PC-9 (cell line): ENCODE results near the gene PRPS1L1. TPM values are rescaled to one million over a fixed set of nuclear protein-coding genes. Genes with fewer than 3 reads are reported as not detected.

Experiments
- BruUV-seq: library from RNA; stranded (reverse); fragments of 400-500 nt; replicated peaks from 2 replicates; lab custom pipeline; 2021; lab: Mats Ljungman, UMichigan
- CTCF ChIA-PET: fragments of 300-600 bp; sonication (Branson Sonifier 250); formaldehyde crosslinking; loops from one replicate; lab custom pipeline; 2022; ENCODE audit warnings: antibody characterized with exemption; lab: Charles Lee
- POLR2A ChIA-PET: fragments of 300-600 bp; sonication (Branson Sonifier 250); formaldehyde crosslinking; loops from one replicate; lab custom pipeline; 2022; ENCODE audit warnings: antibody characterized with exemption; ENCODE audit not compliant: unreplicated experiment; lab: Charles Lee
- DNase-seq, 2 experiments: peaks; one replicate each; pipeline versions ENCODE4 v3.0.0 to v3.0.0-alpha.2; 2015 to 2022; ENCODE audit warnings: mixed read lengths in 1 of 2
- H2AFZ ChIP-seq: fragments of 200-600 bp; sonication (generic); 2 replicates; pipeline ENCODE4 v1.8.1; 2017; ENCODE audit warnings: antibody characterized with exemption
- H3F3A ChIP-seq: fragments of 200-600 bp; sonication (generic); 2 replicates; pipeline ENCODE4 v1.8.1; 2017; ENCODE audit warnings: antibody characterized with exemption, mild to moderate bottlenecking, low read depth; ENCODE audit not compliant: insufficient read depth
- H3K27ac ChIP-seq: fragments of 200-600 bp; sonication (generic); 2 replicates; pipeline ENCODE4 v1.6.1; 2016; ENCODE audit warnings: mixed run types
- H3K27me3 ChIP-seq: fragments of 200-600 bp; sonication (generic); 2 replicates; pipeline ENCODE4 v1.6.1; 2016; ENCODE audit warnings: low read depth, mixed run types; ENCODE audit not compliant: insufficient read depth
- H3K36me3 ChIP-seq: fragments of 200-600 bp; sonication (generic); 2 replicates; pipeline ENCODE4 v1.6.1; 2016; ENCODE audit warnings: low read depth, mixed run types
- H3K4me1 ChIP-seq: fragments of 200-600 bp; sonication (generic); replicated peaks from 2 replicates; pipeline ENCODE4 v1.6.1; 2016; ENCODE audit warnings: mixed run types; ENCODE audit not compliant: insufficient read depth
- H3K4me2 ChIP-seq: fragments of 200-600 bp; sonication (generic); 2 replicates; pipeline ENCODE4 v1.6.1; 2017; ENCODE audit warnings: mixed run types
- H3K4me3 ChIP-seq: fragments of 200-600 bp; sonication (generic); 2 replicates; pipeline ENCODE4 v1.6.1; 2016; ENCODE audit warnings: mixed run types
- H3K79me2 ChIP-seq: fragments of 200-600 bp; sonication (generic); 2 replicates; pipeline ENCODE4 v1.6.1; 2017; ENCODE audit warnings: low read depth, mixed run types
- H3K9me2 ChIP-seq: fragments of 200-600 bp; sonication (generic); 2 replicates; pipeline ENCODE4 v1.8.1; 2017; ENCODE audit warnings: mild to moderate bottlenecking; ENCODE audit not compliant: insufficient read depth
- H3K9me3 ChIP-seq: fragments of 200-600 bp; sonication (generic); 2 replicates; pipeline ENCODE4 v1.8.1; 2016; ENCODE audit warnings: low read depth; ENCODE audit not compliant: insufficient read depth
- H4K20me1 ChIP-seq: fragments of 200-600 bp; sonication (generic); 2 replicates; pipeline ENCODE4 v1.8.1; 2017; ENCODE audit not compliant: insufficient read depth
- EZH2 ChIP-seq: fragments of 200-600 bp; sonication (generic); IDR thresholded peaks from 2 replicates; pipeline ENCODE4 v1.8.0; 2017; ENCODE audit warnings: antibody characterized with exemption, low read depth
- intact Hi-C: fragments of 100-400 bp; cut with micrococcal nuclease; formaldehyde crosslinking; loops from one replicate; pipeline ENCODE4 v1.10.0; 2022; ENCODE audit not compliant: unreplicated experiment
- total RNA-seq: library from RNA; stranded (reverse); gene quantifications from 2 replicates; pipeline ENCODE4 v1.2.3, GENCODE V29; 2021
- TF ChIP-seq, protein P1 (sequence below): fragments of 200-600 bp; sonication (generic); conservative IDR thresholded peaks from 2 replicates; pipeline ENCODE4 v1.6.1; 2017; ENCODE audit warnings: mixed run types, antibody characterized with exemption, mild to moderate bottlenecking, moderate library complexity

Gene PRPS1L1
- total RNA-seq, 1 experiment from 2014 or later = not detected

DNA sequence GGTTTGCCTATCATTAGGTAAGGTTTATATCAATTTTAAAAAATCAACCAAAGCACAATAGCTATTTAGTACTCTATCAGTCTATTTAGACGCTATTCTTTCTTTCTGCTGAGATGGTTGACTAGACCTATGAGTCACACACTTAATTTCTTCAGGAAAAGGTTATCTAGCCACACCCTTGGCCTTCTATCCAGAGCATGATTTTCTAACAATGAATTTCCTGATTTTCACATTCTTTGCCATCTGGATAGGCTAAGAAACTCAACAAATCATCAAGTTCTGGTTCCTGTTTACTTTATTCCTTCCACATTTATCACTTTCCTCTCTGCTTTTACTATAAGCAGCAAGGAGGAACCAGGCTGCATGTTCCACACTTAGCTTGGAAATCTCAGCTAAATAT, 8.1 kb downstream of the PRPS1L1 start:
- no peak for TF ChIP-seq EZH2
- Histone ChIP-seq H2AFZ (peak overlapping the region; percentile 3; the same call in 1 of the 2 replicates), H3K9me2 (no peaks in the 10 kb centered on the region), H3K4me3 (no peak overlapping the region; the same call in 1 of the 2 replicates), H3K36me3 (no peaks in the 10 kb centered on the region), H3K4me1 (peaks cover 20% of the 10 kb centered on the region), H3K9me3 (peaks cover 29% of the 10 kb centered on the region), H4K20me1 (no peaks in the 10 kb centered on the region), H3F3A (peaks cover 14% of the 10 kb centered on the region), H3K79me2 (no peaks in the 10 kb centered on the region), H3K27ac (peak overlapping the region; percentile 64), H3K4me2 (peak overlapping the region; percentile 52), H3K27me3 (no peaks in the 10 kb centered on the region)
- peak in 1 of 2 experiments; percentile 76 for DNase-seq
- POLR2A ChIA-PET = interaction anchor here (0.5 to 0.7 kb wide), 2 partner anchors 50 to 191 kb away, joined by 3 to 5 read pairs; no protein-coding TSS in a partner anchor
- intact Hi-C loops = no loop called here
- no TSS peak for BruUV-seq
- CTCF ChIA-PET = no interaction called here

DNA sequence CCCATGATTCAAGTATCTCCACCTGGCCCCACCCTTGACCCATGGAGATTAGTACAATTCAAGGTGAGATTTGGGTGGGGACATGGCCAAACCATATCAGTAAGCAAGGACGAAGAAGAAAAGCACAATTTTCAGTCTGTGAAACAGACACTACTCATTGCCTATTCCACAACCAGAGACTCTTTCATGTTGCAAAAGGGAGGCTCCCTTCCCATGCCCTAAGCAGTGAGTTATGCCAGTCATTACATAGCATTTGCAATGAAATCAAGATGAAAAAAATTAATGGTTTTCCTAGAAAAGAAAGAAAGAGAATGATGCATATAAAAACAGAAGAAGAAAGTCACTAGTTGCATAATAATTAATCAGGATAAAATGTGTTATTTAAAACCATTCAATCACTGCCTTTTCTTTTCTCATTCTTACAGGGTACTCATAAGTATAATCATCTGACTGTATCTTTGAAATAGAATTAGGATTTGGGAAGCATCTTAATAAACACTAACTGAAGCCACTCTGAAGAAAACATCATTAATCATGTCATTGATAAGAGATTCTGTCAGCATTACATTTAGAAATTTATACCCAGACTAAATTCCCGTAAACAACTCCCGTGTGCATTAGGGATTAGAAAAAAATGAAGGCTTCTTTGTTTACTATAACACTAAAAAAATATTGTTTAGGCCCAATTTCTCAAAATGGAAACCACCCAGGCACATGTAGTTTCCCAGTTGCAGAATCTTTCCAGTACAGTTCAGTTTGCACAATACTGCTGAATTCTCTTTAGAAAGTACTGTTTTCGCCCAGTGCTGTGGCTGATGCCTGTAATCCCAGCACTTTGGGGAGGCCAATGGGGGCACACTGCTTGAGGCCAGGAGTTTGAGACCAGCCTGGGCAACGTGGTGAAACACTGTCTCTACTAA, 9.1 kb downstream of the PRPS1L1 start:
- no peaks in the 10 kb centered on the region for H3K36me3 ChIP-seq
- no peak for DNase-seq
- no TSS peak for BruUV-seq
- no peaks in the 10 kb centered on the region for H3K27me3 ChIP-seq
- H3K79me2 ChIP-seq = no peaks in the 10 kb centered on the region
- no peaks in the 10 kb centered on the region for H3K9me2 ChIP-seq
- intact Hi-C loops = no loop called here
- POLR2A ChIA-PET = no interaction called here
- no peak for TF ChIP-seq EZH2
- TF ChIP-seq, protein P1, sequence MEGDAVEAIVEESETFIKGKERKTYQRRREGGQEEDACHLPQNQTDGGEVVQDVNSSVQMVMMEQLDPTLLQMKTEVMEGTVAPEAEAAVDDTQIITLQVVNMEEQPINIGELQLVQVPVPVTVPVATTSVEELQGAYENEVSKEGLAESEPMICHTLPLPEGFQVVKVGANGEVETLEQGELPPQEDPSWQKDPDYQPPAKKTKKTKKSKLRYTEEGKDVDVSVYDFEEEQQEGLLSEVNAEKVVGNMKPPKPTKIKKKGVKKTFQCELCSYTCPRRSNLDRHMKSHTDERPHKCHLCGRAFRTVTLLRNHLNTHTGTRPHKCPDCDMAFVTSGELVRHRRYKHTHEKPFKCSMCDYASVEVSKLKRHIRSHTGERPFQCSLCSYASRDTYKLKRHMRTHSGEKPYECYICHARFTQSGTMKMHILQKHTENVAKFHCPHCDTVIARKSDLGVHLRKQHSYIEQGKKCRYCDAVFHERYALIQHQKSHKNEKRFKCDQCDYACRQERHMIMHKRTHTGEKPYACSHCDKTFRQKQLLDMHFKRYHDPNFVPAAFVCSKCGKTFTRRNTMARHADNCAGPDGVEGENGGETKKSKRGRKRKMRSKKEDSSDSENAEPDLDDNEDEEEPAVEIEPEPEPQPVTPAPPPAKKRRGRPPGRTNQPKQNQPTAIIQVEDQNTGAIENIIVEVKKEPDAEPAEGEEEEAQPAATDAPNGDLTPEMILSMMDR = no peak
- peak overlapping the region; percentile 64 for H3K27ac ChIP-seq
- H2AFZ ChIP-seq = peak overlapping the region; percentile 3; the same call in 1 of the 2 replicates
- CTCF ChIA-PET = no interaction called here
- H3K9me3 ChIP-seq = peaks cover 38% of the 10 kb centered on the region
- H3K4me1 ChIP-seq = peaks cover 25% of the 10 kb centered on the region
- no peaks in the 10 kb centered on the region for H4K20me1 ChIP-seq
- H3F3A ChIP-seq = peaks cover 14% of the 10 kb centered on the region
- H3K4me3 ChIP-seq = no peak overlapping the region
- no peak overlapping the region; the same call in 1 of the 2 replicates for H3K4me2 ChIP-seq

- H3K9me2 ChIP-seq = no peaks in the 10 kb centered on the region
- no peak overlapping the region for H3K27ac ChIP-seq
- no peak overlapping the region for H3K4me2 ChIP-seq
- H4K20me1 ChIP-seq = no peaks in the 10 kb centered on the region
- H3K36me3 ChIP-seq = no peaks in the 10 kb centered on the region
- no peaks in the 10 kb centered on the region for H3K79me2 ChIP-seq
- ChIA-PET CTCF (no interaction called here), POLR2A (interaction anchor here (0.6 kb wide), 1 partner anchor 554 kb away, joined by 4 read pairs; no protein-coding TSS in a partner anchor)
- peak overlapping the region; percentile 22; the same call in 1 of the 2 replicates for H2AFZ ChIP-seq
- H3F3A ChIP-seq = peaks cover 14% of the 10 kb centered on the region
- no TSS peak for BruUV-seq
- no peaks in the 10 kb centered on the region for H3K27me3 ChIP-seq
- no peak overlapping the region for H3K4me3 ChIP-seq
- intact Hi-C loops = no loop called here
- TF ChIP-seq, protein P1 = no peak
- TF ChIP-seq EZH2 = no peak
- peaks cover 38% of the 10 kb centered on the region for H3K9me3 ChIP-seq
- peaks cover 30% of the 10 kb centered on the region for H3K4me1 ChIP-seq
- no peak for DNase-seq
Observed at GRCh38 chr7:18016547-18017444, 10.8 kb downstream of the PRPS1L1 start.
